HUDEP-2 (cell line): ENCODE measurements around the gene FAM111B.
A peak's percentile ranks its signal among the peaks of the same experiment; 100 is the strongest.

Experiments
- DNase-seq, 76 experiments: peaks; one replicate each; lab custom pipeline; 2025; ENCODE audit not compliant: unreplicated experiment in 76 of 76; lab: John Stamatoyannopoulos, UW

Gene FAM111B

DNA sequence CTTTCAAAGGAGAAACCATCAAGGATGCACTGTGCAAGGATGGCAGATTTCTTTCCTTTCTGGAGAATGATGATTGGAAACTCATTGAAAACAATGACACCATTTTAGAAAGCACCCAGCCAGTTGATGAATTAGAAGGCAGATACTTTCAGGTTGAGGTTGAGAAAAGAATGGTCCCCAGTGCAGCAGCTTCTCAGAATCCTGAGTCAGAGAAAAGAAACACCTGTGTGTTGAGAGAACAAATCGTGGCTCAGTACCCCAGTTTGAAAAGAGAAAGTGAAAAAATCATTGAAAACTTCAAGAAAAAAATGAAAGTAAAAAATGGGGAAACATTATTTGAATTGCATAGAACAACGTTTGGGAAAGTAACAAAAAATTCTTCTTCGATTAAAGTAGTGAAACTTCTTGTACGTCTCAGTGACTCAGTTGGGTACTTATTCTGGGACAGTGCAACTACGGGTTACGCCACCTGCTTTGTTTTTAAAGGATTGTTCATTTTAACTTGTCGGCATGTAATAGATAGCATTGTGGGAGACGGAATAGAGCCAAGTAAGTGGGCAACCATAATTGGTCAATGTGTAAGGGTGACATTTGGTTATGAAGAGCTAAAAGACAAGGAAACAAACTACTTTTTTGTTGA, 45.4 kb downstream of the FAM111B start:
- DNase-seq = no peak

DNA sequence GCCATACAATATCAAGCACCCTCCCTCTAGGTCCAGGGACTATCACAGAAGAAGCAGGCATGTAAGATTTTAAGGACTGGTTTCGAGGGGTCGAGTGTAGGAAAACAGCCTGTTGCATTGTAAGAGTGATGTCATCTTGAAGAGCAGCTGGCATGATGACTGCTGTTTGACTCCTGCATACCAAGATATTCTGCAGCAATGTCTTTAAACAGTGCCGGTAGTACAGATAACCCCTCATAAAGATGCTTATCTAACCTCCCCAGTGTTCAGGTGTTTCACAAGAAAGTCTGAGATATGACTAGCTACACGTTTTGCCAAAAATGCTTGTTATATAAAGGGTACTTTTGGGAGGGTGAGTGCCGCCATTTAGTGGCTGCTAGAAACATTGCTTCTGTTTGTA, 47.6 kb downstream of the FAM111B start:
- DNase-seq = no peak

DNA sequence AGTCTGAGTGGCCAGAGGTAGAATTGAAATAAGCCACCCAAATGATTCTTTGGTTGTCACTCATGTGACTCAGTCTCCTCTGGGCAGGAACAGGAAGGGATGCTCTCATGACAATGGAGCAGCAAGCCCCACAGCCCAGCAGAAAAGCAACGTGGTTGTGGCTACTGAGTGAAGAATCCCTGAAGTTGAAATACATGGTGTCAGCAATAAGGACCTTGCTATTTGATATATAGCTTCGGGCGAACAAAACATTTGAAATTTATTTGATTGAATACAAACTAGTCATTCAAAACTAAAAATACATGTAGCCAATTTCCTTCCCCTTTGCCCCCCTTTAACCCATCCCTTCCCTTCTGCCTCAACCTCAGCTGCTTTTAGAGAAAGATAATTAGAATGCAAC, 50.4 kb downstream of the FAM111B start:
- no peak for DNase-seq

DNA sequence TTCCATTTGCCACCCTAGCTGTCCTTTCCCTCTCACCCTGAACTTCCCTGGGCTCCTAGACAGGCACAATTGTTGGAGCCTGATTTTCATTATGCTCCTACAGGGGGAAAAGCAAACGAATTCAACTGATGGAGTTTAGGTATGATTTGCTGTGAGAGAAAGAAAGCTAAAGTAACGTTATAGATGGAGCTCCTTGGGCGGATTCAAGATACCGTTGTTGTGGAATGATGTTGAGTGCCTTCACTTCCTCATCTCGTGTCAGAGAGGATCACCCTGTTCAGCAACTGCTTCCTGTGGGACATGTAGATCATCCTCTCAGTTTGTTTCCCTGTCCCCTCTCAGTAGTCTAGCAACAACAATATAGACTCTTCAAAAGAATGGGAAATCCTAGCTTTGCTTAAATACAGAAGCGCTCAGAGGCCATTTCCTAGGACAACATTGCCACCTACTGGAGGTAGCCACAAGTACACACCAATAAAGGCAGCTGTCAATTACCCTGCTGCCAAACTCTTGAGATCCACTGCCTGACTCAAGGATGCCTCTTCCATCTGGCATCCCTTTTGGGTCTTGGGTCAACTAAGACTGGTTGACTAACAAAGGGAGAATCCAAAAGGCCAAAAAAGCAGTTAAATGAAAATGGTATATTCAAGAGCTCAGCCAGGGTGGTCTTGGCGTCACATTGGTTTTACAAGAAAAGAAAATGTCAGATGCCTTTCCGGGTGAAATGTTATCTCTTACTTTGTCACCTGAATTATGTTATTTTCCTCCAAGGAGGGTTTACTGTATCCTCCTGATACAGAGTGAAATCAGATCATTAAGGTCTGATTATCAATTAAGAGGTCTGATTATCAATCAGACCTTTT, 51.4 kb downstream of the FAM111B start:
- DNase-seq = peak in 41 of 76 experiments; percentile 4 to 61 (median 27)

GRCh38 chr11:59164028-59164427, 57.0 kb downstream of the FAM111B start:
- no peak for DNase-seq

DNA sequence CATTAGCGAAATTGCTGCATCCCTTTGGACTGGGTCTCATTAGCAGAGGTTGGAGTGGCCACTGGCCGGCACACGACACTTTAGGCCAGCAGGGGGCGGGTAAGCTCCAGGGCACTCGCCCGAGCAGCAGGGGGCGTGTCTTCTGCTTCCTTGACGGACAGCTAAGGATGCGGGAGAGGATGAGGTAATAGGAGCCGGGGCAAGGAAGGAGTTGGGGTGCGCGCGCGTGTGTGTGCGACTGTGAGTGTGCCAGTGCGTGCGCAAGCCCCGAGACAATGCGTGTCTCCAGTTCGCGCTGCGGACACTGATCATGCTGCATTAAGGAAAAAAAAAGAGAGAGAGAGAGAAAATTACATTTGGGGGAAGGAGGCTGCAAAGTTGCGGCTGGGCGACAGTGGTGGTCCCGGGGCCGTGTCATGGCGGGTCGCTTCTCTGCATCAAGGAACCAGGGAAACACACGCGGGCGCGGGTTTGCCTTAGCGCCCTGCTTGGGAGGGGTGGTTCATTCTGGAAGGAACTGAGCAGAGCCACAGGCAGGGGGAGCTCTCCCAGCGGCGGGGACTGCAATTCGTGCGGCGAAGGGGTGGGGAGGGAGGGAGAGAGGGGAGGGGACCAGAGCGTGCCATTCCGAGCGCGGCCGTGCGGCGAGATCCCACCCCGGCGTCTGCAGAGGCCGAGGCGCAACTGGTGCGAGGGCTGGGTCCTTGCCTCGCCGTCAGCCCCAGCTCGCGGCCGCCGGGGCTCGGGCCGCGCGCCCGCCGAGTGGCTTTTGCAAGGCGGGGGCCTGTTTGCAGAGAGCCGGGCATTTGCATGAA, 64.7 kb downstream of the FAM111B start, which contains the start of gene DTX4:
DTX4 (plus strand) TSS at position 625 of the 815 bp plus-strand sequence. CDS start 464 bp downstream, outside the sequence.
- peak in 73 of 76 experiments; percentile 24 to 90 (median 78) for DNase-seq

DNA sequence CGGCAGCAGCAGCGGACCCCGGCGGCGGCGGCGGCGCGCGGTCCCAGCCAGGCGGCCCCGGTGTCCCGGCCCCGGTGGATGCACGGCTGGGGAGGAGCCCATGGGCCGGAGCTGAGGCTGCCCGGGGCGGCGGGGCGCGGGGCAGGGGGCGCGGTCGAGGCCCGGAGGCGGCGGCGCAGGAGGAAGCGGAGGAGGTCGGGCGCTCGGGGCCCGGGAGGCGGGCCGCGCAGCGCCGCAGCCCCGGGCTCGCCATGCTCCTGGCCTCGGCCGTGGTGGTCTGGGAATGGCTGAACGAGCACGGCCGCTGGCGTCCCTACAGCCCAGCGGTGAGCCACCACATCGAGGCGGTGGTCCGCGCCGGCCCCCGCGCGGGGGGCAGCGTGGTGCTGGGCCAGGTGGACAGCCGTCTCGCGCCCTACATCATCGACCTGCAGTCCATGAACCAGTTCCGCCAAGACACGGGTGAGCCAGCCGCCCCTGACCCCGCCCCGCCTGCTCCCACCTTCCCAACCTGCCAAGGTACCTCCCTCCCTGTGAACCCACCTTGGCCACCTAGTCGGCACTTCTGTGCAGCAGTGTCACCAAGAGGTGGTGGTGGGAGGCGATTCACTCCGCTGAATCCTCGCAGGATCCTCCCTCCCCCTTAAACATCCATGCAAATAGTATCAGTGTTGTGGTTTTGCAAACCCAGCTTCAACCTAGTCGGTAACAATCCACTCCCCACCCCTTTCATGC, 65.5 kb downstream of the FAM111B start:
- no peak for DNase-seq

DNA sequence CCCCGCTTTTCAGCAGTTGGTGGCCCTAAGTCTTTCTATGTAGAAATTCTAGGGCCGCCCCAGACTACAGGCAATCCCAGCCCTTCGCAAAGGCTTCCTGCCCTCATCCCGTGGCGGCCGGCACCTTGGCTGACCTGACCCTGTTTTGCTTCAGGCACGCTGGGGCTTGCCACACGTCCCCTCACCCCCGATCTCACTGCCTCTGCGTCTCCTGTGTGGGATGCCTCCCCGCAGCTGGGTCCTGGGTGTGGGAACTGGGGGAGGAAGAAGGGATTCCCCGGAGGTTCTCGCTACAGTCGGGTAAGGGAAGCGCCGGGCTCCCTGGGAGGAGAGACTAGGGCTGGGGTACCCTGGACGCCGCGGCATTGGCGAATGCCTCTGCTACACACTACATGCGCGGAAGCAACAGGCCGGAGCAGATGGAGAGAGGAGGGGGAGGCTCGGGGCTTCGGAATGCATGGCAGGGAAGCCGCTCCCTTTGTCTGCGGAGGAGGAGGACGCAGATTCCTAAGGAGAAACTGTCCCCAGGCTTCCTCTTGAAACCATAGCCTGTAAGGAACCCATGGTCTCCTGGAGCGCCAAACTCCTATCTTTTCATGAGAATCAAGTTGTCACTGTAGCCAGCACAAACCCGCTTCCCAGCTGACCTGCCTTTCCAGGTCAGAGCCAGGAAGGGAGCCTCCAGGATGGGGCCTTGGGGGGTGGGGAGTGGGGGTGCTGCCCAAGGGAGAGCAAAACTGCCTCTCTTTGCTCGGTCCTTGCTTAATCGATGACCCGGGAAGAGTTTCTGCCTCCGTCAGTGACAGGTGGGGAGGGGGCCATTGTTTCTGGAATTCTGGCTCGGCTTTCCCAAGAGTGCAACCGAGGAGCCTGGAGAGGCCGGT, 66.3 kb downstream of the FAM111B start:
- DNase-seq = no peak

GRCh38 chr11:59173964-59174663, 67.1 kb downstream of the FAM111B start:
- DNase-seq = no peak

- DNase-seq = no peak
These were observed 67.6 kb downstream of the FAM111B start for GRCh38 chr11:59174664-59175033.

DNA sequence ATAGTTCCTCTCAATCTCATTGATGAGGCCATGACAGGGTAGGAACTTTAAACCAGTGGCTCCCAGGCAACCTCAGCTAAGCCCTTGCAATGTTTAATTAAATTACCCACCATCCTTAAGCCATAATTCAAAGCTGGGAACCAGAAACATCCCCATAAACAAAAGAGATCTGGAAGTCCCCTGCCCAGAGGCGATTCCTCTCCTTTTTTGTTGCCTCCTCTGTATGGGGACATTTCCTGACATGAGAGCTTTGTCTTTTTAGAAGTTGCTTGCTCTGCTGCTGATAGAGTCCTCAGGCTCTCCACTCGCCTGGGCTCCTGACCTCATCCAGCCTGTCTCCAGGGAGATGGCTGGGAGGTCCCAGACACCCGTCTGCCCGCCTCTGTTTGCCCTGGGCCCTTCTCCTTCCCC, 68.1 kb downstream of the FAM111B start:
- DNase-seq = no peak

GRCh38 chr11:59176330-59176729, 69.3 kb downstream of the FAM111B start:
- no peak for DNase-seq
